Spleen (tissue), 11 donors: ENCODE measurements around the gene FBXW10. TPM values are rescaled to one million over a fixed set of nuclear protein-coding genes. Genes with fewer than 3 reads are reported as not detected.
"Not testable (repeated sequence)": the region's sequence is repeated elsewhere in the genome, so short reads cannot be mapped to it uniquely, and the experiment has no call there.

Source experiments
- DNase-seq: peaks from one replicate; pipeline ENCODE4 v3.0.0-alpha.2; 2020
- H3K27ac ChIP-seq, 8 donors: fragments of 200-600 bp; sonication (generic) in 7 of 8; 1 replicate in 4 of 8; 2 replicates in 4 of 8; pipeline versions ENCODE4 v1.5.0 to v1.8.0; 2016 to 2021; ENCODE audit warnings: inconsistent platforms in 4 of 8, mild to moderate bottlenecking in 4 of 8, moderate library complexity in 1 of 8
- H3K27me3 ChIP-seq, 7 donors: fragments of 200-600 bp; sonication (generic) in 6 of 7; replicated peaks in 1 of 7; 1 replicate in 4 of 7; 2 replicates in 3 of 7; pipeline versions ENCODE4 v1.5.0 to v1.8.0; 2016 to 2021; ENCODE audit warnings: inconsistent platforms in 3 of 7, mild to moderate bottlenecking in 1 of 7
- H3K36me3 ChIP-seq, 6 donors: fragments of 200-600 bp; sonication (generic) in 5 of 6; 1 replicate in 4 of 6; 2 replicates in 2 of 6; pipeline versions ENCODE4 v1.5.0 to v1.8.0; 2016 to 2021; ENCODE audit warnings: inconsistent platforms in 2 of 6
- H3K4me1 ChIP-seq, 6 donors: fragments of 200-600 bp; sonication (generic) in 5 of 6; 1 replicate in 3 of 6; 2 replicates in 3 of 6; pipeline versions ENCODE4 v1.5.0 to v1.8.0; 2016 to 2021; ENCODE audit warnings: inconsistent platforms in 3 of 6
- H3K4me3 ChIP-seq, 8 donors: fragments of 200-600 bp; sonication (generic) in 7 of 8; 1 replicate in 4 of 8; 2 replicates in 4 of 8; pipeline versions ENCODE4 v1.5.0 to v1.8.0; 2016 to 2021; ENCODE audit warnings: inconsistent platforms in 4 of 8, mild to moderate bottlenecking in 4 of 8, moderate library complexity in 2 of 8
- H3K9me3 ChIP-seq, 8 donors: fragments of 200-600 bp; sonication (generic) in 7 of 8; 1 replicate in 4 of 8; 2 replicates in 4 of 8; pipeline versions ENCODE4 v1.5.0 to v1.8.0; 2016 to 2021; ENCODE audit warnings: inconsistent platforms in 4 of 8
- CTCF ChIP-seq, 11 experiments: fragments of 200-600 bp in 7 of 11; fragments of 450-650 bp in 4 of 11; sonication (generic) in 4 of 11; IDR thresholded peaks in 8 of 11; conservative IDR thresholded peaks in 3 of 11; 1 replicate in 7 of 11; 2 replicates in 4 of 11; pipeline versions ENCODE4 v1.4.0 to v1.8.0; 2016 to 2021; ENCODE audit warnings: antibody characterized with exemption in 11 of 11, inconsistent platforms in 4 of 11, mild to moderate bottlenecking in 1 of 11
- POLR2A ChIP-seq, 3 donors: fragments of 450-650 bp; IDR thresholded peaks; one replicate each; pipeline ENCODE4 v1.5.1; 2017; ENCODE audit warnings: antibody characterized with exemption in 3 of 3, mild to moderate bottlenecking in 1 of 3
- POLR2AphosphoS5 ChIP-seq, 3 donors: sonication (generic); formaldehyde crosslinking; IDR thresholded peaks; one replicate each; pipeline ENCODE4 v1.5.1; 2017; ENCODE audit warnings: antibody characterized with exemption in 3 of 3
- WGBS, 5 donors: extraction: QIAGEN DNeasy Blood & Tissue Kit in 3 of 5; methylation state at CpG; one replicate each; pipeline versions ENCODE4 v1.1.5 to v1.1.7; 2013 to 2018; 5-methylcytosine and 5-hydroxymethylcytosine counted together
- intact Hi-C: fragments of 100-400 bp; cut with DNase I; formaldehyde crosslinking; loops from one replicate; pipeline ENCODE4 v1.15.0; 2023; ENCODE audit warnings: low total_unique reads
- polyA plus RNA-seq, 3 donors: library from polyadenylated mRNA; stranded (reverse); fragments of 200-250 nt; gene quantifications; one replicate each; pipeline ENCODE4 v1.2.1, GENCODE V29; 2013
- total RNA-seq, 7 donors: library from RNA; depleted of rRNA in 3 of 7; stranded (reverse); fragments of >200 nt in 3 of 7; fragmentation: NEBNext Ultra II Directional in 4 of 7; extraction: Animal tissue kit (Norgen Biotek cat#: 25700) in 4 of 7; gene quantifications; one replicate each; pipeline versions ENCODE4 v1.1.0 to v1.2.1, GENCODE V29; 2016 to 2021
- donor health status: healthy with polysubstance abuse.
- donor health status: DM: no; HTN: no; CAD: no; lungs with moderate emphysema.
- donor health status: DM: no; HTN: no; CAD: no.
- donor health status: Bipolar disorder and iron deficiency.
- donor health status: healthy.
- donor health status: DM: no; HTN: no; CAD: no.
- donor health status: DM: yes; HTN: yes; CAD: no.

Gene FBXW10
- total and polyA plus RNA-seq, 10 donors, result 0.07 to 0.11 (median 0.09) TPM; not detected in 6

- H3K27ac ChIP-seq, result peak within 1 kb of the TSS; percentile 63 to 91 (median 86)
Observed at GRCh38 chr17:18780991-18781718, 37.3 kb downstream of the FBXW10 start, which contains the start of gene TVP23B. Gene TVP23B (plus strand): TSS chr17:18781183. CDS start chr17:18781294, 111 bp downstream.

GRCh38 chr17:18781805-18782204, 38.0 kb downstream of the FBXW10 start:
- Histone ChIP-seq H3K27ac (peak overlapping the region in 5 of 8 donors; percentile 83 to 91 (median 87)), H3K4me1 (peaks cover 0 to 35% (median 13%) of the 10 kb centered on the region in 6 donors), H3K4me3 (peak overlapping the region in 7 of 8 donors; percentile 42 to 76 (median 51))
- H3K36me3 ChIP-seq, intact Hi-C loops, H3K9me3 ChIP-seq, DNase-seq, H3K27me3 ChIP-seq: not testable (repeated sequence)
- 2 to 8% (median 4%) methylated on average over 3 of the region's 5 CpGs; no CpG with 5 or more reads in 2 of the 5 donors for WGBS, 5 donors

More at GRCh38 chr17:18780991-18781718, 37.3 kb downstream of the FBXW10 start, which contains the start of gene TVP23B:
- peak; percentile 94 to 96 (median 94) for TF ChIP-seq POLR2AphosphoS5 (IDR thresholded peaks at IDR 0.05)
- TF ChIP-seq POLR2A (IDR thresholded peaks at IDR 0.05), result peak in 2 of 3 donors; percentile 55 to 59
- peak in 2 of 11 experiments; percentile 10 to 19 for TF ChIP-seq CTCF (IDR thresholded peaks at IDR 0.05 in 8 of 11, conservative IDR thresholded peaks at IDR 0.05 in 3 of 11)
- intact Hi-C loops, H3K36me3 ChIP-seq, H3K27me3 ChIP-seq, H3K9me3 ChIP-seq: not testable (repeated sequence)
- WGBS, 5 donors, result 0 to 1% (median 0%) methylated on average over 2 to 53 of the region's 56 CpGs
- Histone ChIP-seq H3K4me3 (peak within 1 kb of the TSS; percentile 34 to 76 (median 48)), H3K4me1 (peaks cover 0 to 35% (median 13%) of the 10 kb centered on the region in 6 donors)
- peak; percentile 99 for DNase-seq

GRCh38 chr17:18785933-18786332, 42.1 kb downstream of the FBXW10 start:
- intact Hi-C loops, DNase-seq: not testable (repeated sequence)
- 72 to 87% (median 76%) methylated on average over 1 of the region's 1 CpG for WGBS, 5 donors

GRCh38 chr17:18786890-18787289, 43.0 kb downstream of the FBXW10 start:
- Histone ChIP-seq H3K4me1 (peaks cover 0 to 24% (median 10%) of the 10 kb centered on the region in 6 donors), H3K36me3 (peaks cover 0 to 26% (median 2%) of the 10 kb centered on the region in 6 donors)
- H3K27ac ChIP-seq, DNase-seq, intact Hi-C loops, H3K4me3 ChIP-seq, H3K27me3 ChIP-seq, H3K9me3 ChIP-seq: not testable (repeated sequence)
- whole genome bisulfite sequencing, 5 donors, result 71 to 89% (median 80%) methylated on average over 2 to 4 of the region's 5 CpGs

More at GRCh38 chr17:18785933-18786332, 42.1 kb downstream of the FBXW10 start:
- not testable (repeated sequence) for H3K27me3 ChIP-seq, H3K9me3 ChIP-seq, H3K27ac ChIP-seq, H3K4me3 ChIP-seq
- Histone ChIP-seq H3K36me3 (peaks cover 0 to 20% (median 2%) of the 10 kb centered on the region in 6 donors), H3K4me1 (peaks cover 0 to 26% (median 10%) of the 10 kb centered on the region in 6 donors)

GRCh38 chr17:18791402-18791801, 47.5 kb downstream of the FBXW10 start:
- H3K9me3 ChIP-seq, H3K27ac ChIP-seq, H3K4me1 ChIP-seq, DNase-seq, intact Hi-C loops, H3K4me3 ChIP-seq, H3K27me3 ChIP-seq: not testable (repeated sequence)
- H3K36me3 ChIP-seq, result peaks cover 0 to 50% (median 5%) of the 10 kb centered on the region in 6 donors
- 33 to 80% (median 50%) methylated on average over 1 of the region's 1 CpG; no CpG with 5 or more reads in 1 of the 5 donors for WGBS, 5 donors

- H3K4me3 ChIP-seq, H3K9me3 ChIP-seq, H3K27me3 ChIP-seq, DNase-seq, intact Hi-C loops, H3K4me1 ChIP-seq, H3K27ac ChIP-seq: not testable (repeated sequence)
- H3K36me3 ChIP-seq, result peaks cover 0 to 70% (median 18%) of the 10 kb centered on the region in 6 donors
- WGBS, 5 donors, result 68 to 85% (median 75%) methylated on average over 4 of the region's 4 CpGs
Observed at GRCh38 chr17:18794841-18795240, 51.0 kb downstream of the FBXW10 start.

- H3K4me3 ChIP-seq, intact Hi-C loops, DNase-seq, H3K4me1 ChIP-seq, H3K27ac ChIP-seq, H3K9me3 ChIP-seq, H3K27me3 ChIP-seq: not testable (repeated sequence)
- peaks cover 0 to 83% (median 33%) of the 10 kb centered on the region in 6 donors for H3K36me3 ChIP-seq
Observed at GRCh38 chr17:18796887-18797286, 53.0 kb downstream of the FBXW10 start.

- DNase-seq, intact Hi-C loops, H3K27me3 ChIP-seq, H3K4me3 ChIP-seq, H3K9me3 ChIP-seq, H3K4me1 ChIP-seq, H3K27ac ChIP-seq: not testable (repeated sequence)
- peaks cover 0 to 83% (median 45%) of the 10 kb centered on the region in 6 donors for H3K36me3 ChIP-seq
- 82 to 96% (median 86%) methylated on average over 6 to 7 of the region's 7 CpGs for WGBS, 5 donors
Observed at GRCh38 chr17:18803458-18804245, 59.8 kb downstream of the FBXW10 start.

- H3K4me1 ChIP-seq, H3K36me3 ChIP-seq, intact Hi-C loops, DNase-seq, H3K4me3 ChIP-seq, H3K27ac ChIP-seq, H3K27me3 ChIP-seq, H3K9me3 ChIP-seq: not testable (repeated sequence)
- WGBS, 5 donors, result 62 to 77% (median 75%) methylated on average over 3 of the region's 3 CpGs
Observed at GRCh38 chr17:18815924-18816323, 72.1 kb downstream of the FBXW10 start.
